Measurements from ENCODE around the gene RAB14.
"Not testable (repeated sequence)": the region's sequence is repeated elsewhere in the genome, so short reads cannot be mapped to it uniquely, and the experiment has no call there.

The RAB14 gene

DNA sequence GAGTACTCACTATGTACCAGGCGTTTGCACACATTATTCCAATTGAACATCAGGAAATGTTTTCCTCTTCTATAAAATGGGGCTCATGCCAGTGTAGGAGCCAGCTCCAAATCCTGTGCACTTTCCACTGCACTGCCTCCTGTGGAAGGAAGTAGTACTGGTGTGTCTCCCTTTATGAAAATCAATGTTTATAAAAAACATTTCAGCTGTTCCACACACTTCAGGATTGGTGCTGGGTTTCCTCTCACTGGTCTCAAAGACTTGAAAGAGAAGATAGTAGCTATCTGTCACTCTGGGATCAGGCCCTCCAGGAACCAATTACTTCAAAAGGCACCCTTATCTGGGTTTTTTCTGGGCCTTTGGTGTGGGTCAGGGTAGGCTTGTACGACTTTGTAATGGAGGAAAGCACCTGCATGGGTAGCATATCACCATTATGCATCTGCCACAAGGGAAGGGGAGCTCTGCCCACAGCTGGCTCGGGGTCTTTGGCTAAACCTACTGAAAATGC is 32.5 kb downstream of the RAB14 start:
- in situ Hi-C loops (cut with MboI; ENCODE audit: low sequenced_read_pairs) = no loop called here

- in situ Hi-C loops (cut with MboI; ENCODE audit: low sequenced_read_pairs) = no loop called here
These were observed 33.6 kb downstream of the RAB14 start for GRCh38 chr9:121168052-121168451.

GRCh38 chr9:121160025-121160424 is 41.6 kb downstream of the RAB14 start:
- in situ Hi-C loops (cut with MboI; ENCODE audit: low sequenced_read_pairs) = no loop called here

- in situ Hi-C loops (cut with MboI; ENCODE audit: low sequenced_read_pairs) = no loop called here
These were observed 43.7 kb downstream of the RAB14 start for GRCh38 chr9:121157939-121158338.

GRCh38 chr9:121156263-121156731 is 45.4 kb downstream of the RAB14 start:
- in situ Hi-C loops (cut with MboI; ENCODE audit: low sequenced_read_pairs) = no loop called here

GRCh38 chr9:121154782-121155181 is 46.9 kb downstream of the RAB14 start:
- in situ Hi-C loops (cut with MboI; ENCODE audit: low sequenced_read_pairs) = no loop called here

- in situ Hi-C loops (cut with MboI; ENCODE audit: low sequenced_read_pairs) = no loop called here
These were observed 48.0 kb downstream of the RAB14 start for GRCh38 chr9:121153642-121154041.

DNA sequence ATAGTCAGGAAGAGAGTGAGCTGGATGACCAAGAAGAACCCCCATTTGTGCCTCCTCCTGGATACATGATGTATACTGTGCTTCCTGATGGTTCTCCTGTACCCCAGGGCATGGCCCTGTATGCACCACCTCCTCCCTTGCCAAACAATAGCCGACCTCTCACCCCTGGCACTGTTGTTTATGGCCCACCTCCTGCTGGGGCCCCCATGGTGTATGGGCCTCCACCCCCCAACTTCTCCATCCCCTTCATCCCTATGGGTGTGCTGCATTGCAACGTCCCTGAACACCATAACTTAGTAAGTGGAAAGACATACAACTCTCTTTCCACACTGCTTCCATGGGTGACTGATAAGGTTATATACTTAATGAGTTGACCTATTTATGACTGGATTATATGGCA is 51.5 kb downstream of the RAB14 start:
- in situ Hi-C loops (cut with MboI; ENCODE audit: low sequenced_read_pairs) = no loop called here

DNA sequence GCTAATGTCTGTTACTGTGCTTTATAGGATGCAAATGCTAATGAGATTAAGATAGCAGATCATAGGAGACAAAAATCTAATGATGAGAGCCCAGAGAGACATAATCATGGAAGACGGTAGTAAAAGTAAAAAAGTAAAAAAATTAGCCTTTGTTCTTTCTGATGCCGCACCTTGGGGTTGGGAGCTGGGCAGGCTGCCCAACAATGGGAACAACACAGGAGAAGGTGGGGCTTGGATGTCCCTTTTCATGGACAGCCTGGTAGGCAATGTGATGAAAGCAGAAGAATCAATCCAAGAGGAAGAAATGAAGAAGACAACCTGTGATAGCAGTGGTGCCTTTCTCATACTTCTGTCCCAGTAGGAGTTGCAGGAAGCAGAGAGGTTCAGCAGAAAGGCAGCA is 57.2 kb downstream of the RAB14 start:
- in situ Hi-C loops (cut with MboI; ENCODE audit: low sequenced_read_pairs) = no loop called here

- in situ Hi-C loops (cut with MboI; ENCODE audit: low sequenced_read_pairs) = no loop called here
These were observed 57.9 kb downstream of the RAB14 start for GRCh38 chr9:121143771-121144170.

DNA sequence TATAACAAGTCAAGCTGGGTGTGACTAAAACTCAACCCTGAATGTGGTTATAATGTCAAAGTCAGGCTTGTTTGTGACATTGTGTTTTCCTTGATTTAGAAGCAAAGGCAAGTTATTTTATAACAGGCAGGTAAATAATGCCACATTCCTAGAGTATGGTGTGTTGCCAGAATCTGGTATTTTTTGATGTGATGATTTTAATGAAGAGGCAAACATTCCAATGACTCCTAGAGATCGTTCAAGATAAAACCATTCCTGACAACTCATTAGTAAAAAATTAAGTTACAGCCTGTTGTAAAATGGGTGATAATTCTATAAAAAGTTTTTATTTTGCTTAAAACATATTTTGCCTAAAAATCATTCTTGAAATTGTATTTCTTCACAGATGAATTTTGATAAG is 60.0 kb downstream of the RAB14 start:
- in situ Hi-C loops (cut with MboI; ENCODE audit: low sequenced_read_pairs) = no loop called here

DNA sequence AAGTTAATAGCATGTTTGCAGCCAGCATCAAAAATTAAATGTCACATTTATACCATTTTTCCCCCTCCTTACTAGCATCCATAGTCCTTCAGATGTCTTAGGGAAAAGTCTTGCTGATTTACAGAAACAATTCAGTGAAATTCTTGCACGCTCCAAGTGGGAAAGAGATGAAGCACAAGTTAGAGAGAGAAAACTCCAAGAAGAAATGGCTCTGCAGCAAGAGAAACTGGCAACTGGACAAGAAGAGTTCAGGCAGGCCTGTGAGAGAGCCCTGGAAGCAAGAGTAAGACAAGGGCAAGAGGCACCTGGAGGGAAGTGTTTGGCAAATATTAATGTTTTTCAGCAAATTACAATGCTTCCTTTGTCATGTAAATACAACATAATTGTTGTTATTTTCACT is 60.4 kb downstream of the RAB14 start:
- in situ Hi-C loops (cut with MboI; ENCODE audit: low sequenced_read_pairs) = no loop called here

GRCh38 chr9:121140162-121140561 is 61.5 kb downstream of the RAB14 start:
- in situ Hi-C loops (cut with MboI; ENCODE audit: low sequenced_read_pairs) = no loop called here

GRCh38 chr9:121138973-121139372 is 62.7 kb downstream of the RAB14 start:
- in situ Hi-C loops (cut with MboI; ENCODE audit: low sequenced_read_pairs) = no loop called here

- in situ Hi-C loops (cut with MboI; ENCODE audit: low sequenced_read_pairs) = no loop called here
These were observed 63.1 kb downstream of the RAB14 start for GRCh38 chr9:121138561-121138960.

- in situ Hi-C loops (cut with MboI; ENCODE audit: low sequenced_read_pairs) = no loop called here
These were observed 66.0 kb downstream of the RAB14 start for GRCh38 chr9:121135642-121136041.

DNA sequence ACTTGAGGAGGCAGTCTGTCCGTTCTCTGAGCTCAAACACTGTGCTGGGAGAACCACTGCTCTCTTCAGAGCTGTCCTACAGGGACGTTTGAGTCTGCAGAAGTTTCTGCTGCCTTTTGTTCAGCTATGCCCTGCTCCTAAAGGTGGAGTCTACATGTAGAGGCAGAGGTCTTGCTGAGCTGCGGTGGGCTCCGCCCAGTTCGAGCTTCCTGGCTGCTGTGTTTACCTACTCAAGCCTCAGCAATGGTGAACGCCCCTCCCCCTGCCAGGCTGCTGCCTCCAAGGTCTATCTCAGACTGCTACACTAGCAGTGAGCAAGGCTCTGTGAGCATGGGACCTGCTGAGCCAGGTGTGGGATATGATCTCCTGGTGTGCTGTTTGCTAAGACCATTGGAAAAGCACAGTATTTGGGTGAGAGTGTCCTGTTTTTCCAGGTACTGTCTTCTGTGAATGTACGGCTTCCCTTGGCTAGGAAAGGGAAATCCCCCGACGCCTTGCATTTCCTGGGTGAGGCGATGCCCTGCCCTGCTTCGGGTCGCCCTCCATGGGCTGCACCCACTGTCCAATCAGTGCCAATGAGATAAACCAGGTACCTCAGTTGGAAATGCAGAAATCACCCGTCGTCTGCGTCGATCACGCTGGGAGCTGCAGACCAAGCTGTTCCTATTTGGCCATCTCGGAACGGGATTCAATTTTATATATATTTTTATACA is 68.4 kb downstream of the RAB14 start:
- in situ Hi-C loops (cut with MboI; ENCODE audit: low sequenced_read_pairs) = no loop called here

DNA sequence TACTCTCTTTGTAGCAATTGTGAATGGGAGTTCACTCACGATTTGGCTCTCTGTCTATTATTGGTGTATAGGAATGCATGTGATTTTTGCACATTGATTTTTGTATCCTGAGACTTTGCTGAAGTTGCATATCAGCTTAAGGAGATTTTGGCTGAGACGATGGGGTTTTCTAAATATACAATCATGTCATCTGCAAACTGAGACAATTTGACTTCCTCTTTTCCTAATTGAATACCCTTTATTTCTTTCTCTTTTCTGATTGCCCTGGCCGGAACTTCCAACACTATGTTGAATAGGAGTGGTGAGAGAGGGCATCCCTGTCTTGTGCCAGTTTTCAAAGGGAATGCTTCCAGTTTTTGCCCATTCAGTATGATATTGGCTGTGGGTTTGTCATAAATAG is 72.3 kb downstream of the RAB14 start:
- in situ Hi-C loops (cut with MboI; ENCODE audit: low sequenced_read_pairs) = not testable (repeated sequence)
